CD4-positive, alpha-beta T cell treated with Interleukin-17A for 4 hours (primary cell): Measurements from ENCODE around the gene PPP1R9A.
"Not testable (repeated sequence)": the region's sequence is repeated elsewhere in the genome, so short reads cannot be mapped to it uniquely, and the experiment has no call there.

Experiments used
- DNase-seq: peaks from one replicate; pipeline ENCODE4 v3.0.0-alpha.2; 2020; ENCODE audit warnings: mixed read lengths

Gene PPP1R9A

GRCh38 chr7:94980418-94981142 lies 73.2 kb downstream of the PPP1R9A start:
- DNase-seq = no peak

GRCh38 chr7:94995921-94996320 lies 88.5 kb downstream of the PPP1R9A start:
- DNase-seq = no peak

- DNase-seq = no peak
Measured at GRCh38 chr7:94996369-94996768, 89.0 kb downstream of the PPP1R9A start.

GRCh38 chr7:94997547-94997946 lies 90.2 kb downstream of the PPP1R9A start:
- DNase-seq = no peak

- no peak for DNase-seq
Measured at GRCh38 chr7:94998266-94999068, 91.1 kb downstream of the PPP1R9A start.

GRCh38 chr7:94999069-94999351 lies 91.6 kb downstream of the PPP1R9A start:
- DNase-seq = no peak

- not testable (repeated sequence) for DNase-seq
Measured at GRCh38 chr7:94999601-95000000, 92.2 kb downstream of the PPP1R9A start.

GRCh38 chr7:95001258-95001657 lies 93.9 kb downstream of the PPP1R9A start:
- DNase-seq = no peak

- no peak for DNase-seq
Measured at GRCh38 chr7:95001815-95002561, 94.6 kb downstream of the PPP1R9A start.

GRCh38 chr7:95002775-95003174 lies 95.4 kb downstream of the PPP1R9A start:
- DNase-seq = no peak

- DNase-seq = no peak
Measured at GRCh38 chr7:95004618-95005247, 97.3 kb downstream of the PPP1R9A start.

GRCh38 chr7:95006010-95006409 lies 98.6 kb downstream of the PPP1R9A start:
- DNase-seq = no peak

- DNase-seq = not testable (repeated sequence)
Measured at GRCh38 chr7:95008773-95009172, 101.4 kb downstream of the PPP1R9A start.

- no peak for DNase-seq
Measured at GRCh38 chr7:95011146-95011928, 103.9 kb downstream of the PPP1R9A start.

- DNase-seq = no peak
Measured at GRCh38 chr7:95011995-95012394, 104.6 kb downstream of the PPP1R9A start.

- DNase-seq = no peak
Measured at GRCh38 chr7:95018021-95018420, 110.6 kb downstream of the PPP1R9A start.

GRCh38 chr7:95026018-95026417 lies 118.6 kb downstream of the PPP1R9A start:
- DNase-seq = no peak

GRCh38 chr7:95026421-95027072 lies 119.2 kb downstream of the PPP1R9A start:
- DNase-seq = no peak

- no peak for DNase-seq
Measured at GRCh38 chr7:95027234-95027872, 120.0 kb downstream of the PPP1R9A start.

GRCh38 chr7:95028683-95029082 lies 121.3 kb downstream of the PPP1R9A start:
- DNase-seq = no peak

GRCh38 chr7:95035295-95035694 lies 127.9 kb downstream of the PPP1R9A start:
- no peak for DNase-seq
